SJCRH30 (cell line): Measurements from ENCODE around the gene C1orf210. TPM values are rescaled to one million over a fixed set of nuclear protein-coding genes. Genes with fewer than 3 reads are reported as not detected.

Experiments used
- DNase-seq, 2 experiments: peaks; one replicate each; pipeline ENCODE4 v3.0.0-alpha.2; 2015 to 2020
- H3K27ac ChIP-seq: fragments of 250-450 bp; sonication (Bioruptor Pico); 2 replicates; pipeline ENCODE4 v1.5.1; 2020; ENCODE audit warnings: mild to moderate bottlenecking, moderate library complexity
- H3K27me3 ChIP-seq: fragments of 250-450 bp; sonication (Bioruptor Pico); 2 replicates; pipeline ENCODE4 v1.5.1; 2020; ENCODE audit warnings: mild to moderate bottlenecking, moderate library complexity
- H3K36me3 ChIP-seq: fragments of 250-450 bp; sonication (Bioruptor Pico); 2 replicates; pipeline ENCODE4 v1.5.1; 2020; ENCODE audit warnings: mild to moderate bottlenecking, moderate library complexity
- H3K4me1 ChIP-seq: fragments of 250-450 bp; sonication (Bioruptor Pico); 2 replicates; pipeline ENCODE4 v1.5.1; 2020; ENCODE audit warnings: mild to moderate bottlenecking, moderate library complexity
- H3K4me3 ChIP-seq: fragments of 250-450 bp; sonication (Bioruptor Pico); 2 replicates; pipeline ENCODE4 v1.5.1; 2020; ENCODE audit warnings: mild to moderate bottlenecking, moderate library complexity
- H3K9me3 ChIP-seq: fragments of 250-450 bp; sonication (Bioruptor Pico); replicated peaks from 2 replicates; pipeline ENCODE4 v1.5.1; 2020; ENCODE audit warnings: mild to moderate bottlenecking, moderate library complexity
- total RNA-seq: library from RNA; depleted of rRNA; stranded (reverse); fragments of >200 nt; shearing (Covaris generic); gene quantifications from 2 replicates; pipeline ENCODE4 v1.2.3, GENCODE V29; 2014

The C1orf210 gene
- total RNA-seq, 1 experiment from 2014 or later: not detected

DNA sequence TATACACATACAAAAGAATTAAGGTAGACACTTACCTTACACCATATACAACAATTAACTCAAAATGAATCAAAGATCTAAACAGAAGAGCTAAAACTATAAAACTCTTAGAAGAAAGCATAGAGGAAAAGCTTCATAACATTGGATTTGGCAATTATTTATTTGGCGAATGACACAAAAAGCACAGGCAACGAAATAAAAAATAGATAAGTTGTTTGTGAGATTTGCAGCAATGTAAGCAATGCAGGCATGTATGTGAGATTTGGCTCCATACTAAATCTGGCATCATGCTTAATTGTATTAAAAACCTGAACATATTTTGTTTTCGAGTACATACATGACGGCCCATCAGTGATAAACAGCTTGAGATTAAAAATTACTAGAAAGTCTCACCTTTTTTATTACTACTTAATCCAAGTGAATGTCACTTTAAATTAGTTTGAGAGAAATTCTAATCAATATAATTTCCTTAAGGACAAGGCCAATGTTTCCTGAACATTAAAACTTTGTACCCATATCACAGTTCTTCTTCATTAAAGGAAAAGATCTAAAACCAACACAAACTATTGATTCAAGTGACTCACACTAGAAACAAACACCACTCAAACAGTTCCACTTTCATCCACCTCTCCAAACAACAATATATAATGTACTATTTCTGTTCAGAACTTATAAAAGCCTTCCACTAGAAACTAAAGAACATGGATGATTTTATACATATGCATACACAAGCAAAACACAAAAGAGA, 38.7 kb downstream of the C1orf210 start:
- peaks cover 2% of the 10 kb centered on the region; the same call in 1 of the 2 replicates for H3K9me3 ChIP-seq
- H3K4me3 ChIP-seq: no peak overlapping the region
- H3K4me1 ChIP-seq: no peaks in the 10 kb centered on the region
- no peak overlapping the region for H3K27ac ChIP-seq
- no peaks in the 10 kb centered on the region for H3K36me3 ChIP-seq
- DNase-seq: no peak
- no peaks in the 10 kb centered on the region for H3K27me3 ChIP-seq

DNA sequence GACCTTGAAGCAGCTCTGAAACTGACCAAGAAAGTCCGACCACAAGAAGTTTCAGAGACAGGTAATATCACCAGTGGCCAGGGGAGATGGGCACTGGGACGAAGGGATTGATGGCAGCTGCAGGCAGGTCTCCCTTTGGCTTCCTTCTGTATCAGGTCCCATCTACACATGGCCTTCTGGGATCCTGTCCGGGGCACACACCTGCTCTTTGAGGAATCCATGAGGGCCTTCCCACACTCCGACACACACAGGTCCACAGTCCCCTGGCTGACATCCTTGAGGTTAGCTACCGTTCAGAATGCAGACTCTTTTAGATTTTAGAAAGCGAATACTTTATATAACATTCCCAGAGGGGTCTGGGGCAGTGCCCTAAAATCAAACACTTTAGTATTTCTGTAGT, 42.1 kb downstream of the C1orf210 start:
- Histone ChIP-seq H3K36me3 (no peaks in the 10 kb centered on the region), H3K4me3 (no peak overlapping the region)

GRCh38 chr1:43241413-43241836, 44.0 kb downstream of the C1orf210 start:
- Histone ChIP-seq H3K27me3 (no peaks in the 10 kb centered on the region), H3K9me3 (0 out of 2 replicates have a peak, but pooled peaks cover 2% of the 10 kb centered on the region), H3K4me1 (no peaks in the 10 kb centered on the region), H3K4me3 (no peak overlapping the region), H3K36me3 (no peaks in the 10 kb centered on the region), H3K27ac (no peak overlapping the region)
- no peak for DNase-seq

More for the DNA sequence above, 42.1 kb downstream of the C1orf210 start:
- peaks cover 2% of the 10 kb centered on the region; the same call in 1 of the 2 replicates for H3K9me3 ChIP-seq
- no peaks in the 10 kb centered on the region for H3K27me3 ChIP-seq
- no peak overlapping the region for H3K27ac ChIP-seq
- DNase-seq: no peak
- no peaks in the 10 kb centered on the region for H3K4me1 ChIP-seq

DNA sequence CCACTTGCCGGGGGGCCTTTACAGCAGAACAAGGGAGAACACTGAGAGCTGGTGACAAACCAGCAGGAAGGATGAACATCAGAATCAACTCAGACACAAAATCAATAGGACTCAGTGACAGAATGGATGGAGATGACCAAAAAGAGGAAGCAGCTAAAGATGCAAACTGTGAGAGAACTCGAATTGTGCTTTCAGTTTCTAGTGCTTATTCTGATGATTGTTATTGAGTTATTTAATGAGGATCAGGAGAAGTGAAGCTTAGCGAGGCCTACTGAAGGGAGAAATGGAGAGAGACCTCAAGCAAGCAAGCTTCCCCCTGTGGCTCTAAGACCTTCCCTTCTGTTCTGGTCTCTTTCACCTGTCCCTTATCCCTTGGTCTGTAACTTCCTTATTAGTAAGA, 45.9 kb downstream of the C1orf210 start:
- no peaks in the 10 kb centered on the region for H3K36me3 ChIP-seq
- H3K27me3 ChIP-seq: peaks cover 12% of the 10 kb centered on the region
- H3K27ac ChIP-seq: no peak overlapping the region
- H3K4me3 ChIP-seq: no peak overlapping the region
- DNase-seq: no peak
- H3K9me3 ChIP-seq: no peaks in the 10 kb centered on the region
- no peaks in the 10 kb centered on the region for H3K4me1 ChIP-seq

DNA sequence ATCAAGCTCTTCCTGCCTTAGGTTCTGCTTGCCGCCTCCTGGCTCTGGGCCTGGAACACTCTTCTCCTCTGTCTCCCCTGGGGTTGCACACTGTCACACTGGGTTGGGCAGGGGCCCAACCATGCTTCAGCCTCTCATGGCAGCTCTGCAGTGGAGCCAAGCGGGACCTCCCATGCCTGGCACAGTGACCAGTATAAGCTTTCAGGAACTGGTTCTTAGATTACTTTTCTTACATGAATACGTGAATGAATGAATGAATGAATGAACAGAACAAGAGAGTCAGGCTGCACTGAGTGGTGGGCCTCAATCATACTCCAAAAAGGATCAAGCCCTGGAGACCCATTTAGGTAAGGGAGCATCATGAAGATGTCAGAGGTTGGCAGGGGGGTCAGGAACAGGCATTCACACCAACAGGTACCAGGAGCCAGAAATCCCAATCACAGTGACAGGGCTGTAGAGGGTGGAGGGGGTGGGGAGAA, 46.4 kb downstream of the C1orf210 start:
- no peak overlapping the region for H3K4me3 ChIP-seq
- H3K4me1 ChIP-seq: no peaks in the 10 kb centered on the region
- no peaks in the 10 kb centered on the region for H3K9me3 ChIP-seq
- no peak for DNase-seq
- H3K36me3 ChIP-seq: no peaks in the 10 kb centered on the region
- peaks cover 12% of the 10 kb centered on the region for H3K27me3 ChIP-seq
- H3K27ac ChIP-seq: no peak overlapping the region

DNA sequence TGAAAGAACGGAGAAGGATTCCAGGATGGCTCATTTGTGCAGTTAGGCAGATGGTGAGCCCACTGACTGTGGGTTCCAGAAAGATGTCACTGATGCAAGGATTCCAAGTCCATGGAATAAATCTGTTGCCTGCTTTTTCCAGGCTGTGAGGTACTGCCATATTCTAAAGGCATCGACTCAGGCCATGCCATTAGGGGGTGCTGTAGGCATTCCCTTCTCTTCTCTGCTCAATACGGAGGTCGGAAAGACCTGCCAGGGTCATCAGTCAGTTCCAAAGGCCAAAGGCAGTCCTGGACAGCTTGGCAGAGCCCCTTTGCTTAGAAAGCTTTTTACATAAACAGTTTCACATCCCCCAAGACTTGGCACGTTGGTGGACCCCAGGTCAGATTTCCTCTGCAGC, 47.3 kb downstream of the C1orf210 start:
- Histone ChIP-seq H3K4me3 (no peak overlapping the region), H3K9me3 (no peaks in the 10 kb centered on the region), H3K36me3 (no peaks in the 10 kb centered on the region), H3K27ac (no peak overlapping the region), H3K27me3 (peaks cover 12% of the 10 kb centered on the region), H3K4me1 (no peaks in the 10 kb centered on the region)
- peak; percentile 39 to 67 for DNase-seq

DNA sequence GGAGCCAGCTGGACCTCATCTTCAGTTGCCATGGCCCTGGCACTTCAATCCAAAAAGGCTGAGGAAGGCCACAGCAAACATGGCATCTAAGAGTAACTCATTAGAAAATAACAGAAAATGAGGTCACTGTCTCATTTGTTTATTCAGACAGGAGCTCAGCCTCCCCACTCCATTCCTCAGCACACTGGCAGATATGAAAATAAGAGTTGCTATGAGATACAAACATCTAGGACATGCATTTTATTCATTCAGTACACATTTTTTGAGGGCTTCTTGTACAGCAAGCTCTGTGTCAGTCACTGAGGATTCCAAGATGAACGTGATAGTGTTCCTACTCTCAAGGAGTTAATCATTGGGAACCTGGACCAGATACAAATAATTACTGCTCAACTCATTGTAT, 48.3 kb downstream of the C1orf210 start:
- no peak overlapping the region for H3K27ac ChIP-seq
- no peak for DNase-seq
- H3K4me3 ChIP-seq: no peak overlapping the region
- peaks cover 12% of the 10 kb centered on the region for H3K27me3 ChIP-seq
- no peaks in the 10 kb centered on the region for H3K36me3 ChIP-seq
- H3K4me1 ChIP-seq: no peaks in the 10 kb centered on the region
- H3K9me3 ChIP-seq: no peaks in the 10 kb centered on the region

DNA sequence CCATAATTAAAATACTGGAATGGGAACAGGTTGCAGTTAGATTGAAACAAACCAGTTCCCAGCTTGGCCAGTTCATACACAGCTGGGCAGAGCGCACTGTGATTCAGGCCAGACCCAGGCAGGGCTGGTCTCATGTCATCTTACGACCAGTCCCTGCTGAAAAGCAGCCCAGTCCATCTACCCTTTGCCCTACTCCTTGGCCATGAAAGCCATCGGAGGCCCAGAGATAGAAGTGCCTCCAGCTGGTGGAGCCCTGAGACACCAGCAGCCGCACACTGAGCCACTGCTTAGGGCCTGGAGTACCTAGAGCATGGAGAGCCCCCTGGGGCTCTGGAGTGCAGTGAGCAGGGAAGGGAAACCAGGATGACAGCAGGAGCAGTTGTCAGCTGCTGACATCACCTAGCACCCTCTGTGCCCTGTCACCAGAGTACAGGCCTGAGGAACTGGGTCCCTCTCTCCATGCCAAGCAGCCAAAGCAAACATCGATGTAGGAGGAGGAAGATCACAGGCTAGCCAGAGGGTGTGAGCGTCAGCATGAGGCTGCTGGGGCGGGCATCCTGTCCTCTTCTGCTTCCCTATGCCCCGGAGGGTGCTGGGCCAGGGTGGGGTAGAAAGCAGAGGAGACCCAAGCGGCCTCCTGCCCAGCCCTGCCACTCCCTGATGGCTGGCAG, 49.8 kb downstream of the C1orf210 start:
- no peak overlapping the region for H3K4me3 ChIP-seq
- no peaks in the 10 kb centered on the region for H3K4me1 ChIP-seq
- H3K27ac ChIP-seq: no peak overlapping the region
- H3K9me3 ChIP-seq: no peaks in the 10 kb centered on the region
- peaks cover 12% of the 10 kb centered on the region for H3K27me3 ChIP-seq
- H3K36me3 ChIP-seq: no peaks in the 10 kb centered on the region
- no peak for DNase-seq

- Histone ChIP-seq H3K4me1 (no peaks in the 10 kb centered on the region), H3K4me3 (no peak overlapping the region), H3K27me3 (peaks cover 12% of the 10 kb centered on the region), H3K27ac (no peak overlapping the region), H3K9me3 (no peaks in the 10 kb centered on the region), H3K36me3 (no peaks in the 10 kb centered on the region)
- no peak for DNase-seq
These were observed 50.3 kb downstream of the C1orf210 start for GRCh38 chr1:43235040-43235439.

DNA sequence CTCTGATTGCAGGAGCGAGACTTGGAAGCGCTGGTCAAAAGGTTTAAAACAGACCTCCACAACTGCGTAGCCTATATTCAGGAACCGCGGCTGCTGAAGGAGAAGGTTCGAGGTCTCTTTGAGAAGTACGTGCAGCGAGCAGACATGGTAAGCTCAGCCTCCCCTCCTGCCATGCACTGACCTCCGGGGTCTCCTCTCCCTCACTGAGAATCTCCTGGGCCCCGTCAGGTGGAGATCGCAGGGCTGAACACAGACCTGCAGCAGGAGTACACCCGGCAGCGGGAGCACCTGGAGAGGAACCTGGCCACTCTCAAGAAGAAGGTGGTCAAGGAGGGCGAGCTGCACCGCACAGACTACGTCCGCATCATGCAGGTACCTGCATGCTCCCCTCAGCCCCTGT, 51.1 kb downstream of the C1orf210 start:
- no peak overlapping the region for H3K4me3 ChIP-seq
- no peaks in the 10 kb centered on the region for H3K36me3 ChIP-seq
- H3K27me3 ChIP-seq: peaks cover 12% of the 10 kb centered on the region
- H3K27ac ChIP-seq: no peak overlapping the region
- H3K4me1 ChIP-seq: no peaks in the 10 kb centered on the region
- no peak for DNase-seq
- H3K9me3 ChIP-seq: no peaks in the 10 kb centered on the region

DNA sequence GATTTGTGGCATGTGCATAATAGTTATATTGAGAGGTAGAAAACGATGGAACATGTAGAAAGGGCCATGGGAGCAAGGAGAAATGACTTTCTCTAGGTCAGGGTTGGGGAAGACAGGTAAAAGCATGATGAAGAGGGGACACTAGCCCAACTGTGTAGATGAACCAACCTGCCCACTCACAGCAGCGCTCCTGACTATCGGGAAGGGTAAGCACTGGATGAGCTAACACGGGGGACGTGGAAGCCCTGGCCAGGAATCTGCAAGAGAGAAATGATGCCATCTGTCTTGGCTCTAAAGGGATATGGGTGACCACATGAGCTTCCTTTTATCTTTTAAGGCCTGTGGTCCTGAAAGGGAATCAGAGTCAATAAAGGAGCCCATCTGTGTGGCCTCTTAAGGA, 51.8 kb downstream of the C1orf210 start:
- Histone ChIP-seq H3K36me3 (no peaks in the 10 kb centered on the region), H3K27me3 (peaks cover 12% of the 10 kb centered on the region), H3K9me3 (no peaks in the 10 kb centered on the region), H3K27ac (no peak overlapping the region), H3K4me3 (no peak overlapping the region), H3K4me1 (no peaks in the 10 kb centered on the region)
- no peak for DNase-seq

- Histone ChIP-seq H3K27ac (no peak overlapping the region), H3K9me3 (no peaks in the 10 kb centered on the region), H3K4me3 (no peak overlapping the region), H3K27me3 (peaks cover 12% of the 10 kb centered on the region), H3K36me3 (no peaks in the 10 kb centered on the region), H3K4me1 (no peaks in the 10 kb centered on the region)
- no peak for DNase-seq
These were observed 52.9 kb downstream of the C1orf210 start for GRCh38 chr1:43232482-43232881.

DNA sequence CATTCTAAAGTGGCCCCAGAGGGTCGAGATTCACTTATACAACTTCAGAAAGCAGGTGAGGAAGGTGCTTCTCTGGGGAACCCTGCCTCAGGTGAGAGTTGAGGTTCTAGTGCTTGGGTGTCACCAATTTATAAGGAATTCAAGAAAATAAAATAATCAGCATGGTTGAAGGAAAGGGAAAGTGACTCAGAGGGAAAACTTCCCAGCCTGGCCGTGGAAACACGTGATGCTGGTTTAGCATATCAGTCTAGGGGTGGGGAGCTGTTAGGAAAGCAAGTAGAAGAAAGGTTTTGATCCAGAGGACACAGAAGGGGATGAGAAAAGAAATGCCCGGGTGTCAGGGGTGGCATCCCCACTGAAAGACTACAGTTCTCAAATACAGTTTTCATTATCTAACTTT, 53.3 kb downstream of the C1orf210 start:
- H3K27ac ChIP-seq: no peak overlapping the region
- H3K4me3 ChIP-seq: no peak overlapping the region
- no peaks in the 10 kb centered on the region for H3K36me3 ChIP-seq
- no peak for DNase-seq
- no peaks in the 10 kb centered on the region for H3K4me1 ChIP-seq
- H3K27me3 ChIP-seq: peaks cover 12% of the 10 kb centered on the region
- no peaks in the 10 kb centered on the region for H3K9me3 ChIP-seq
